ENCODE results near the gene ZC4H2. TPM values are rescaled to one million over a fixed set of nuclear protein-coding genes. Genes with fewer than 3 reads are reported as not detected.

The ZC4H2 gene
- total and polyA plus RNA-seq, 2 experiments from 2014 or later = 48.2 to 53.8 TPM

GRCh38 chrX:64994131-64994798 is 18.0 kb upstream of the ZC4H2 start:
- no peaks in the 10 kb centered on the region for H3K4me1 ChIP-seq (ENCODE audit: low read depth)
- no peak overlapping the region for H3K27ac ChIP-seq
- no peak overlapping the region for H3K4me3 ChIP-seq
- no peaks in the 10 kb centered on the region for H3K36me3 ChIP-seq
- TF ChIP-seq, protein P1, sequence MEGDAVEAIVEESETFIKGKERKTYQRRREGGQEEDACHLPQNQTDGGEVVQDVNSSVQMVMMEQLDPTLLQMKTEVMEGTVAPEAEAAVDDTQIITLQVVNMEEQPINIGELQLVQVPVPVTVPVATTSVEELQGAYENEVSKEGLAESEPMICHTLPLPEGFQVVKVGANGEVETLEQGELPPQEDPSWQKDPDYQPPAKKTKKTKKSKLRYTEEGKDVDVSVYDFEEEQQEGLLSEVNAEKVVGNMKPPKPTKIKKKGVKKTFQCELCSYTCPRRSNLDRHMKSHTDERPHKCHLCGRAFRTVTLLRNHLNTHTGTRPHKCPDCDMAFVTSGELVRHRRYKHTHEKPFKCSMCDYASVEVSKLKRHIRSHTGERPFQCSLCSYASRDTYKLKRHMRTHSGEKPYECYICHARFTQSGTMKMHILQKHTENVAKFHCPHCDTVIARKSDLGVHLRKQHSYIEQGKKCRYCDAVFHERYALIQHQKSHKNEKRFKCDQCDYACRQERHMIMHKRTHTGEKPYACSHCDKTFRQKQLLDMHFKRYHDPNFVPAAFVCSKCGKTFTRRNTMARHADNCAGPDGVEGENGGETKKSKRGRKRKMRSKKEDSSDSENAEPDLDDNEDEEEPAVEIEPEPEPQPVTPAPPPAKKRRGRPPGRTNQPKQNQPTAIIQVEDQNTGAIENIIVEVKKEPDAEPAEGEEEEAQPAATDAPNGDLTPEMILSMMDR (IDR thresholded peaks at IDR 0.05; ENCODE audit: low read depth, low read length) = no peak
- DNase-seq (ENCODE audit: low read depth in 1 of 2, low spot score in 1 of 2) = no peak
- no peaks in the 10 kb centered on the region for H3K9me3 ChIP-seq (ENCODE audit: low read depth)
- no peaks in the 10 kb centered on the region for H3K27me3 ChIP-seq

- Histone ChIP-seq H3K27me3 (no peaks in the 10 kb centered on the region), H3K4me3 (no peak overlapping the region), H3K9me3 (ENCODE audit: low read depth) (no peaks in the 10 kb centered on the region), H3K36me3 (no peaks in the 10 kb centered on the region), H3K27ac (no peak overlapping the region), H3K4me1 (ENCODE audit: low read depth) (no peaks in the 10 kb centered on the region)
- DNase-seq (ENCODE audit: low read depth in 1 of 2, low spot score in 1 of 2) = no peak
- TF ChIP-seq, protein P1 (IDR thresholded peaks at IDR 0.05; ENCODE audit: low read depth, low read length) = no peak
These were observed 1.6 kb upstream of the ZC4H2 start for GRCh38 chrX:64977830-64978229.

DNA sequence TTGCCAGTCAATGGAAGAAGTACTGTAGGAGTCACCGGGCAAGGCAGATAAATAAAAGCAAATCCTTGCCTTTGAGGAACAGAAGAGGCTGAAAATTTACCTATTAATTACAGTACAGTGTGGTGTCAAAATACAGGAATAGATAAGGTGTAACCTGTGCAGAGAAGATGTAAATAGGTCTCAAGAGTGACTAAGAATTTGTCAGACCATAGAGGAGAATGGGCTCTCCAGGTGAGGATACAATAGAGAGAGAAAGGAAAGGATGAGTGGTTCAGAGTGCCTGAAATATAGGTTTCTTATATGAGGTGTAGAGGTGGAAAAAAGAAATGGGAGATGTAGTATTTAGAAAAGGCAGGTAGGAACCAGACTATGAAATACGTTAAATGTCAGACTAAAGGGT is 801 bp upstream of the ZC4H2 start:
- no peaks in the 10 kb centered on the region for H3K4me1 ChIP-seq (ENCODE audit: low read depth)
- peak overlapping the region; percentile 57 for H3K4me3 ChIP-seq
- no peak for DNase-seq (ENCODE audit: low read depth in 1 of 2, low spot score in 1 of 2)
- no peaks in the 10 kb centered on the region for H3K36me3 ChIP-seq
- H3K27me3 ChIP-seq = no peaks in the 10 kb centered on the region
- no peak overlapping the region for H3K27ac ChIP-seq
- no peaks in the 10 kb centered on the region for H3K9me3 ChIP-seq (ENCODE audit: low read depth)
- TF ChIP-seq, protein P1 (IDR thresholded peaks at IDR 0.05; ENCODE audit: low read depth, low read length) = no peak

- TF ChIP-seq, protein P1 (IDR thresholded peaks at IDR 0.05; ENCODE audit: low read depth, low read length) = no peak
- no peak overlapping the region for H3K27ac ChIP-seq
- no peaks in the 10 kb centered on the region for H3K27me3 ChIP-seq
- H3K4me1 ChIP-seq (ENCODE audit: low read depth) = no peaks in the 10 kb centered on the region
- DNase-seq (ENCODE audit: low read depth in 1 of 2, low spot score in 1 of 2) = no peak
- no peaks in the 10 kb centered on the region for H3K36me3 ChIP-seq
- H3K4me3 ChIP-seq = peak overlapping the region; percentile 57
- no peaks in the 10 kb centered on the region for H3K9me3 ChIP-seq (ENCODE audit: low read depth)
These were observed 407 bp upstream of the ZC4H2 start for GRCh38 chrX:64976673-64977040.

- H3K27me3 ChIP-seq = no peaks in the 10 kb centered on the region
- no peak overlapping the region for H3K27ac ChIP-seq
- H3K4me1 ChIP-seq (ENCODE audit: low read depth) = no peaks in the 10 kb centered on the region
- no peaks in the 10 kb centered on the region for H3K9me3 ChIP-seq (ENCODE audit: low read depth)
- peak overlapping the region; percentile 57 for H3K4me3 ChIP-seq
- H3K36me3 ChIP-seq = no peaks in the 10 kb centered on the region
- DNase-seq (ENCODE audit: low read depth in 1 of 2, low spot score in 1 of 2) = peak; percentile 14 to 54
- TF ChIP-seq, protein P1 (IDR thresholded peaks at IDR 0.05; ENCODE audit: low read depth, low read length) = no peak
These were observed 759 bp downstream of the ZC4H2 start for GRCh38 chrX:64975491-64975890.

Data from cardiac muscle cell (in vitro differentiated cells and primary cell).